SK-N-SH treated with all-trans-retinoic acid at 6 μM for 48 hours (cell line): Measurements from ENCODE around the gene SLC25A25.

ENCODE experiments used
- ATAC-seq: fragments of 200-7000 bp; cut with Tn5 transposase; 3 replicates; pipeline ENCODE4 v1.9.1; 2020; ENCODE audit warnings: mild to moderate bottlenecking, moderate library complexity
- ARNTL ChIP-seq: fragments of 450-650 bp; formaldehyde crosslinking; IDR thresholded peaks from 2 replicates; pipeline ENCODE4 v1.5.0; 2020; ENCODE audit warnings: low read depth, mild to moderate bottlenecking, moderate library complexity, borderline replicate concordance
- CREB5 ChIP-seq: fragments of 250-450 bp; sonication (Bioruptor Pico); IDR thresholded peaks from 2 replicates; pipeline ENCODE4 v1.5.1; 2020; ENCODE audit warnings: low read depth, mild to moderate bottlenecking, moderate library complexity
- CSDC2 ChIP-seq: fragments of 250-450 bp; sonication (Bioruptor Pico); IDR thresholded peaks from 2 replicates; pipeline ENCODE4 v1.5.0; 2020; ENCODE audit warnings: mild to moderate bottlenecking, moderate library complexity
- CSRNP3 ChIP-seq: fragments of 250-450 bp; sonication (Bioruptor Pico); IDR thresholded peaks from 2 replicates; pipeline ENCODE4 v1.5.1; 2021; ENCODE audit warnings: mild to moderate bottlenecking, moderate library complexity
- ESRRG ChIP-seq: fragments of 250-450 bp; sonication (Bioruptor Pico); IDR thresholded peaks from 2 replicates; pipeline ENCODE4 v1.6.1; 2021; ENCODE audit warnings: mild to moderate bottlenecking
- GLIS3 ChIP-seq: fragments of 250-450 bp; sonication (Bioruptor Pico); IDR thresholded peaks from 2 replicates; pipeline ENCODE4 v1.5.0; 2020; ENCODE audit warnings: mild to moderate bottlenecking, moderate library complexity
- ISL1 ChIP-seq: fragments of 250-450 bp; sonication (Bioruptor Pico); IDR thresholded peaks from 2 replicates; pipeline ENCODE4 v2.1.2; 2022; ENCODE audit warnings: mild to moderate bottlenecking, moderate library complexity
- OSR1 ChIP-seq: fragments of 250-450 bp; sonication (Bioruptor Pico); IDR thresholded peaks from 2 replicates; pipeline ENCODE4 v1.8.0; 2022; ENCODE audit warnings: moderate library complexity, mild to moderate bottlenecking, inconsistent platforms
- PATZ1 ChIP-seq: fragments of 250-450 bp; sonication (Bioruptor Pico); IDR thresholded peaks from 2 replicates; pipeline ENCODE4 v1.8.0; 2020; ENCODE audit warnings: mild to moderate bottlenecking, moderate library complexity, borderline replicate concordance
- POU6F1 ChIP-seq: fragments of 250-450 bp; sonication (Bioruptor Pico); IDR thresholded peaks from 2 replicates; pipeline ENCODE4 v1.8.0; 2021; ENCODE audit warnings: low read depth, mild to moderate bottlenecking, moderate library complexity, borderline replicate concordance
- PPARA ChIP-seq: fragments of 250-450 bp; sonication (Bioruptor Pico); IDR thresholded peaks from 2 replicates; pipeline ENCODE4 v1.5.0; 2020; ENCODE audit warnings: mild to moderate bottlenecking, borderline replicate concordance
- RARB ChIP-seq: fragments of 250-450 bp; sonication (Bioruptor Pico); IDR thresholded peaks from 2 replicates; pipeline ENCODE4 v1.8.0; 2021; ENCODE audit warnings: mild to moderate bottlenecking, moderate library complexity
- SNAI2 ChIP-seq: fragments of 250-450 bp; sonication (Bioruptor Pico); IDR thresholded peaks from 2 replicates; pipeline ENCODE4 v1.5.0; 2020; ENCODE audit warnings: mild to moderate bottlenecking, moderate library complexity
- TCF4 ChIP-seq: fragments of 250-450 bp; sonication (Bioruptor Pico); IDR thresholded peaks from 2 replicates; pipeline ENCODE4 v1.8.0; 2021; ENCODE audit warnings: mild to moderate bottlenecking, moderate library complexity, borderline replicate concordance
- TOX ChIP-seq: fragments of 250-450 bp; sonication (Bioruptor Pico); IDR thresholded peaks from 2 replicates; pipeline ENCODE4 v1.8.0; 2021; ENCODE audit warnings: mild to moderate bottlenecking, moderate library complexity, borderline replicate concordance
- TSHZ2 ChIP-seq: fragments of 250-450 bp; sonication (Bioruptor Pico); IDR thresholded peaks from 2 replicates; pipeline ENCODE4 v1.5.0; 2020; ENCODE audit warnings: mild to moderate bottlenecking, moderate library complexity
- ZC3H10 ChIP-seq: fragments of 250-450 bp; sonication (Bioruptor Pico); IDR thresholded peaks from 2 replicates; pipeline ENCODE4 v1.5.1; 2021; ENCODE audit warnings: mild to moderate bottlenecking, moderate library complexity
- ZFP30 ChIP-seq: fragments of 450-650 bp; formaldehyde crosslinking; IDR thresholded peaks from 2 replicates; pipeline ENCODE4 v1.5.0; 2022; ENCODE audit warnings: mild to moderate bottlenecking, moderate library complexity
- ZNF565 ChIP-seq: fragments of 450-650 bp; formaldehyde crosslinking; conservative IDR thresholded peaks from 2 replicates; pipeline ENCODE4 v1.5.0; 2020; ENCODE audit warnings: low read depth, mild to moderate bottlenecking, moderate library complexity
- ZNF70 ChIP-seq: fragments of 450-650 bp; formaldehyde crosslinking; IDR thresholded peaks from 2 replicates; pipeline ENCODE4 v1.5.0; 2020; ENCODE audit warnings: mild to moderate bottlenecking, moderate library complexity
- ZNF8 ChIP-seq: fragments of 450-650 bp; formaldehyde crosslinking; IDR thresholded peaks from 2 replicates; pipeline ENCODE4 v1.5.0; 2020; ENCODE audit warnings: mild to moderate bottlenecking, moderate library complexity

The SLC25A25 gene

GRCh38 chr9:128149951-128150593 is 82.0 kb downstream of the SLC25A25 start:
- ATAC-seq: no peak
- TF ChIP-seq ESRRG (CRISPR knock-in tag) (no peak), PATZ1 (CRISPR knock-in tag) (no peak), ZNF70 (CRISPR knock-in tag) (no peak), TOX (CRISPR knock-in tag) (no peak), OSR1 (no peak), ZNF565 (CRISPR knock-in tag) (no peak), ZC3H10 (CRISPR knock-in tag) (no peak), TCF4 (CRISPR knock-in tag) (no peak), TSHZ2 (CRISPR knock-in tag) (no peak), RARB (CRISPR knock-in tag) (no peak), POU6F1 (no peak), CSDC2 (no peak), GLIS3 (CRISPR knock-in tag) (no peak), ZNF8 (no peak), CSRNP3 (CRISPR knock-in tag) (no peak), ZFP30 (no peak), PPARA (no peak), ARNTL (CRISPR knock-in tag) (no peak), SNAI2 (CRISPR knock-in tag) (no peak), ISL1 (CRISPR knock-in tag) (no peak)

- TF ChIP-seq ZC3H10 (CRISPR knock-in tag) (no peak), ARNTL (CRISPR knock-in tag) (no peak), CREB5 (CRISPR knock-in tag) (no peak), ISL1 (CRISPR knock-in tag) (no peak), PPARA (no peak), SNAI2 (CRISPR knock-in tag) (no peak)
- ATAC-seq: peak; percentile 62
Observed at GRCh38 chr9:128150594-128151308, 82.7 kb downstream of the SLC25A25 start.
